OCI-LY3 (cell line): ENCODE results near the gene RIOX2.

Source experiments
- H2AFZ ChIP-seq: fragments of 200-600, 300-600 bp; shearing (Covaris generic); 2 replicates; pipeline ENCODE4 v1.6.0; 2014; ENCODE audit warnings: antibody characterized with exemption, low read depth, low read length
- H3K27ac ChIP-seq: fragments of 200-600, 300-600 bp; sonication (generic); 2 replicates; pipeline ENCODE4 v1.5.1; 2014; ENCODE audit warnings: mild to moderate bottlenecking, low read length, moderate library complexity, mixed read lengths
- H3K27me3 ChIP-seq: fragments of 200-600, 300-600 bp; sonication (generic); 2 replicates; pipeline ENCODE4 v1.6.1; 2014; ENCODE audit warnings: low read depth, low read length, mixed read lengths
- H3K36me3 ChIP-seq: fragments of 200-600, 300-600 bp; sonication (generic); replicated peaks from 2 replicates; pipeline ENCODE3; 2014; ENCODE audit warnings: low read depth, low read length, mixed read lengths
- H3K4me1 ChIP-seq: fragments of 300-600, 200-600 bp; sonication (generic); 2 replicates; pipeline ENCODE4 v1.6.1; 2014; ENCODE audit warnings: low read length, mixed read lengths
- H3K4me2 ChIP-seq: fragments of 200-600, 300-600 bp; sonication (generic); 2 replicates; pipeline ENCODE4 v1.6.1; 2014; ENCODE audit warnings: low read length, mixed read lengths
- H3K4me3 ChIP-seq: fragments of 300-600, 200-600 bp; sonication (generic); 2 replicates; pipeline ENCODE4 v1.5.1; 2014; ENCODE audit warnings: antibody characterized with exemption, mild to moderate bottlenecking, low read length, moderate library complexity
- H3K79me2 ChIP-seq: fragments of 300-600, 200-600 bp; shearing (Covaris generic); 2 replicates; pipeline ENCODE4 v1.6.1; 2014; ENCODE audit warnings: mild to moderate bottlenecking, low read length, mixed read lengths
- H3K9ac ChIP-seq: fragments of 300-600, 200-600 bp; shearing (Covaris generic); 2 replicates; pipeline ENCODE4 v1.6.0; 2014; ENCODE audit warnings: mild to moderate bottlenecking, low read length, moderate library complexity
- H3K9me3 ChIP-seq: fragments of 200-600, 300-600 bp; shearing (Covaris generic); 2 replicates; pipeline ENCODE4 v1.6.1; 2014; ENCODE audit warnings: low read length, mixed read lengths; ENCODE audit not compliant: insufficient read depth
- H4K20me1 ChIP-seq: fragments of 200-600, 300-600 bp; sonication (generic); 2 replicates; pipeline ENCODE4 v1.6.1; 2016; ENCODE audit warnings: low read length, mixed read lengths; ENCODE audit not compliant: insufficient read depth
- CTCF ChIP-seq: fragments of 200-600, 300-600 bp; sonication (generic); IDR thresholded peaks from 2 replicates; pipeline ENCODE4 v1.5.1; 2014; ENCODE audit warnings: antibody characterized with exemption, low read length, low read depth
- EZH2phosphoT487 ChIP-seq: fragments of 200-600 bp; shearing (Covaris generic); IDR thresholded peaks from 2 replicates; pipeline ENCODE4 v1.6.1; 2018; ENCODE audit warnings: antibody characterized with exemption, mixed run types, low read depth

Gene RIOX2

GRCh38 chr3:97917813-97918536, 54.3 kb downstream of the RIOX2 start:
- Histone ChIP-seq H3K79me2 (no peaks in the 10 kb centered on the region), H3K27me3 (no peaks in the 10 kb centered on the region), H4K20me1 (no peaks in the 10 kb centered on the region), H3K4me2 (no peak overlapping the region), H2AFZ (no peak overlapping the region), H3K9me3 (no peaks in the 10 kb centered on the region), H3K36me3 (peaks cover 6% of the 10 kb centered on the region), H3K4me1 (peaks cover 7% of the 10 kb centered on the region), H3K27ac (no peak overlapping the region), H3K9ac (no peak overlapping the region), H3K4me3 (no peak overlapping the region)
- TF ChIP-seq EZH2phosphoT487, result no peak
- TF ChIP-seq CTCF, result no peak

- H3K27me3 ChIP-seq, result no peaks in the 10 kb centered on the region
- H2AFZ ChIP-seq, result no peak overlapping the region
- no peaks in the 10 kb centered on the region for H3K9me3 ChIP-seq
- no peak overlapping the region for H3K4me3 ChIP-seq
- TF ChIP-seq EZH2phosphoT487 (no peak), CTCF (no peak)
- H3K4me2 ChIP-seq, result no peak overlapping the region
- peaks cover 6% of the 10 kb centered on the region for H3K36me3 ChIP-seq
- no peaks in the 10 kb centered on the region for H3K79me2 ChIP-seq
- no peaks in the 10 kb centered on the region for H4K20me1 ChIP-seq
- H3K9ac ChIP-seq, result no peak overlapping the region
- H3K27ac ChIP-seq, result no peak overlapping the region
- peaks cover 7% of the 10 kb centered on the region for H3K4me1 ChIP-seq
Measured at GRCh38 chr3:97916576-97916975, 55.7 kb downstream of the RIOX2 start.

- H3K4me1 ChIP-seq, result peaks cover 16% of the 10 kb centered on the region
- TF ChIP-seq CTCF, result no peak
- no peak for TF ChIP-seq EZH2phosphoT487
- no peak overlapping the region for H3K27ac ChIP-seq
- no peak overlapping the region for H3K4me2 ChIP-seq
- no peaks in the 10 kb centered on the region for H3K79me2 ChIP-seq
- no peak overlapping the region for H3K9ac ChIP-seq
- no peaks in the 10 kb centered on the region for H3K27me3 ChIP-seq
- peaks cover 6% of the 10 kb centered on the region for H3K36me3 ChIP-seq
- no peak overlapping the region for H3K4me3 ChIP-seq
- H3K9me3 ChIP-seq, result no peaks in the 10 kb centered on the region
- H4K20me1 ChIP-seq, result no peaks in the 10 kb centered on the region
- H2AFZ ChIP-seq, result no peak overlapping the region
Measured at GRCh38 chr3:97914388-97914787, 57.8 kb downstream of the RIOX2 start.

- no peaks in the 10 kb centered on the region for H3K27me3 ChIP-seq
- H3K4me3 ChIP-seq, result no peak overlapping the region
- H3K36me3 ChIP-seq, result peaks cover 5% of the 10 kb centered on the region
- no peak overlapping the region for H3K9ac ChIP-seq
- H3K9me3 ChIP-seq, result no peaks in the 10 kb centered on the region
- H3K79me2 ChIP-seq, result no peaks in the 10 kb centered on the region
- no peaks in the 10 kb centered on the region for H4K20me1 ChIP-seq
- no peak overlapping the region for H3K4me2 ChIP-seq
- TF ChIP-seq EZH2phosphoT487, result no peak
- TF ChIP-seq CTCF, result no peak
- no peak overlapping the region for H3K27ac ChIP-seq
- peaks cover 16% of the 10 kb centered on the region for H3K4me1 ChIP-seq
- H2AFZ ChIP-seq, result no peak overlapping the region
Measured at GRCh38 chr3:97911459-97911858, 60.8 kb downstream of the RIOX2 start.
